Kidney (tissue), 14 donors: ENCODE data around the gene CDYL2. TPM values are rescaled to one million over a fixed set of nuclear protein-coding genes. Genes with fewer than 3 reads are reported as not detected.
A peak's percentile ranks its signal among the peaks of the same experiment; 100 is the strongest.

Source experiments
- DNase-seq, 5 donors: peaks; one replicate each; pipeline ENCODE4 v3.0.0-alpha.2; 2013 to 2020
- FAIRE-seq: peaks from 2 replicates; lab custom pipeline; 2012; peaks lifted over from hg19 to GRCh38; lab: Jason Lieb, UNC
- H3K27ac ChIP-seq, 2 donors: one replicate each; pipeline ENCODE4 v1.7.0; 2013; ENCODE audit warnings: low read depth in 2 of 2, low read length in 2 of 2, inconsistent platforms in 1 of 2
- H3K27me3 ChIP-seq: one replicate; pipeline ENCODE4 v1.7.1; 2013; ENCODE audit warnings: low read length, inconsistent platforms; ENCODE audit not compliant: control insufficient read depth, insufficient read depth
- H3K36me3 ChIP-seq, 3 donors: one replicate each; pipeline versions ENCODE4 v1.7.0 to v1.7.1; 2013; ENCODE audit warnings: low read length in 3 of 3, control low read depth in 1 of 3, inconsistent platforms in 1 of 3; ENCODE audit not compliant: insufficient read depth in 3 of 3, control insufficient read depth in 2 of 3
- H3K4me1 ChIP-seq, 3 donors: one replicate each; pipeline versions ENCODE4 v1.7.0 to v1.7.1; 2013; ENCODE audit warnings: low read length in 3 of 3, inconsistent platforms in 1 of 3, low read depth in 1 of 3; ENCODE audit not compliant: control insufficient read depth in 2 of 3, insufficient read depth in 2 of 3
- H3K4me3 ChIP-seq, 3 donors: one replicate each; pipeline versions ENCODE4 v1.7.0 to v1.8.1; 2013; ENCODE audit warnings: low read length in 3 of 3, control low read depth in 1 of 3, inconsistent platforms in 1 of 3
- H3K9ac ChIP-seq, 3 donors: one replicate each; pipeline versions ENCODE4 v1.7.0 to v1.7.1; 2013; ENCODE audit warnings: low read length in 3 of 3, control low read depth in 1 of 3, inconsistent platforms in 1 of 3
- H3K9me3 ChIP-seq, 3 donors: one replicate each; pipeline versions ENCODE4 v1.7.0 to v1.7.1; 2013; ENCODE audit warnings: low read length in 3 of 3, control low read depth in 1 of 3, inconsistent platforms in 1 of 3; ENCODE audit not compliant: control insufficient read depth in 2 of 3, insufficient read depth in 1 of 3
- intact Hi-C: fragments of 100-400 bp; cut with DNase I; formaldehyde crosslinking; loops from one replicate; pipeline ENCODE4 v1.11.1; 2022
- polyA plus RNA-seq: library from polyadenylated mRNA; stranded (reverse); fragments of 350-450 nt; fragmentation: Illumina TruSeq; extraction: RNeasy Lipid Tissue Mini Kit (QIAGEN cat#74804); gene quantifications from one replicate; pipeline ENCODE4 v1.2.3, GENCODE V29; 2014; ENCODE audit warnings: low read depth, low replicate concordance; ENCODE audit not compliant: insufficient read depth
- total RNA-seq: library from RNA; stranded (reverse); fragmentation: NEBNext Ultra II Directional; extraction: Animal tissue kit (Norgen Biotek cat#: 25700); gene quantifications from one replicate; pipeline ENCODE4 v1.2.1, GENCODE V29; 2021
- TF ChIP-seq, protein P1 (sequence below): IDR thresholded peaks from 3 replicates; pipeline ENCODE4 v1.5.1; 2012; ENCODE audit warnings: mild to moderate bottlenecking, moderate library complexity, borderline replicate concordance; ENCODE audit not compliant: insufficient read depth; ENCODE audit errors: extremely low read depth
- donor health status: control.
- donor health status: control.
- donor health status: control.
- donor health status: control.
- donor health status: control.
- donor health status: DM: yes; HTN: yes; CAD: no.
- donor health status: Normal renal cell carcinoma (clear cell type).

The CDYL2 gene
- total and polyA plus RNA-seq, 2 donors from 2014 or later = 2.6 to 27.3 TPM

DNA sequence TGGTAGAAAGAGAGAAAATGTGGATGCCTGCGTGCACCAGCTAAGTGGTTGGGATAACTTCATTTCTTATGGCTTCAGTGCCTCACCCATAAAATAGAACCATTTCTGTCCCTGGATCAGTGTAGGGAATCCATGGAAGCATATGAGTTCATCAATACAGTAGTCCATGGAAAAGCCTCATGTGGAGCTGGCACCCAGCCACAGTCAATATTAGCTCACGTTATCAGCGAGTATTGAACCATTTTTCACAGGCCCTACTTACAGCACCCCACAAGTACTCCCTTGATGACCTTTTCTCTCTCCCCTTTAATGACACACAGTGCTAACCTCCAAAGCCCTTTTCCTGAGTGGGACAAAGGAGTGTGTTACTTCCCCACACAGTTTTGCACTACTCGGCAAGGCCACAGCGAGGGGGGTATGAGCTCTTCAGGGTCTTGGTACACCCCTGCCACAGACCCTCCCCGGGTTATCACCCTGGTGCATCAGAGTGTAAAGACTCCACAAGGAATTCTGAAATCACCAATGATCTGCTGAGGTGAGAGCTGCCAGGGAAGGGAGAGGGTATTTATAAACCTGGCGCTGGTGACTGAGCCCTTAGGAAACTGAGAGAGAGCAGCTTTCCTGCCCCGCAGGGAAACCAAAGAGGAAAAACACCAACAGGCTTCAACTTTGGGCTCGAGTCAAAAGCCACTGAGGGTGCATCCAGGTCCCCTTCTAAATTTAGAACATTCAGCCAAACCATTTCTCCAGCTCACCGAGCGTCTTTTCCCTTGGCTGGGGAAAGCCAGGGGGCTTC is 226.7 kb downstream of the CDYL2 start:
- no peaks in the 10 kb centered on the region for H3K4me1 ChIP-seq
- no peaks in the 10 kb centered on the region for H3K27me3 ChIP-seq
- H3K9me3 ChIP-seq = peaks cover 0 to 3% (median 0%) of the 10 kb centered on the region in 3 donors
- FAIRE-seq (no peak), DNase-seq (no peak)
- no peak overlapping the region for H3K9ac ChIP-seq
- TF ChIP-seq, protein P1, sequence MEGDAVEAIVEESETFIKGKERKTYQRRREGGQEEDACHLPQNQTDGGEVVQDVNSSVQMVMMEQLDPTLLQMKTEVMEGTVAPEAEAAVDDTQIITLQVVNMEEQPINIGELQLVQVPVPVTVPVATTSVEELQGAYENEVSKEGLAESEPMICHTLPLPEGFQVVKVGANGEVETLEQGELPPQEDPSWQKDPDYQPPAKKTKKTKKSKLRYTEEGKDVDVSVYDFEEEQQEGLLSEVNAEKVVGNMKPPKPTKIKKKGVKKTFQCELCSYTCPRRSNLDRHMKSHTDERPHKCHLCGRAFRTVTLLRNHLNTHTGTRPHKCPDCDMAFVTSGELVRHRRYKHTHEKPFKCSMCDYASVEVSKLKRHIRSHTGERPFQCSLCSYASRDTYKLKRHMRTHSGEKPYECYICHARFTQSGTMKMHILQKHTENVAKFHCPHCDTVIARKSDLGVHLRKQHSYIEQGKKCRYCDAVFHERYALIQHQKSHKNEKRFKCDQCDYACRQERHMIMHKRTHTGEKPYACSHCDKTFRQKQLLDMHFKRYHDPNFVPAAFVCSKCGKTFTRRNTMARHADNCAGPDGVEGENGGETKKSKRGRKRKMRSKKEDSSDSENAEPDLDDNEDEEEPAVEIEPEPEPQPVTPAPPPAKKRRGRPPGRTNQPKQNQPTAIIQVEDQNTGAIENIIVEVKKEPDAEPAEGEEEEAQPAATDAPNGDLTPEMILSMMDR = no peak
- H3K4me3 ChIP-seq = no peak overlapping the region
- no peaks in the 10 kb centered on the region for H3K36me3 ChIP-seq
- H3K27ac ChIP-seq = no peak overlapping the region
- intact Hi-C loops = no loop called here

GRCh38 chr16:80576343-80576912 is 228.0 kb downstream of the CDYL2 start:
- H3K4me1 ChIP-seq = no peaks in the 10 kb centered on the region
- no peak for FAIRE-seq
- H3K27ac ChIP-seq = no peak overlapping the region
- H3K9ac ChIP-seq = no peak overlapping the region
- DNase-seq = no peak
- peaks cover 0 to 3% (median 0%) of the 10 kb centered on the region in 3 donors for H3K9me3 ChIP-seq
- no peaks in the 10 kb centered on the region for H3K36me3 ChIP-seq
- no peaks in the 10 kb centered on the region for H3K27me3 ChIP-seq
- intact Hi-C loops = no loop called here
- TF ChIP-seq, protein P1 = no peak
- H3K4me3 ChIP-seq = no peak overlapping the region

- intact Hi-C loops = no loop called here
These were observed 230.7 kb downstream of the CDYL2 start for GRCh38 chr16:80573700-80574120.

More at GRCh38 chr16:80573700-80574120, 230.7 kb downstream of the CDYL2 start:
- no peak for FAIRE-seq
- Histone ChIP-seq H3K9ac (no peak overlapping the region), H3K36me3 (no peaks in the 10 kb centered on the region), H3K9me3 (peaks cover 0 to 3% (median 0%) of the 10 kb centered on the region in 3 donors), H3K4me1 (no peaks in the 10 kb centered on the region), H3K4me3 (no peak overlapping the region), H3K27ac (no peak overlapping the region), H3K27me3 (no peaks in the 10 kb centered on the region)
- DNase-seq = peak in 2 of 5 donors; percentile 4 to 11
- TF ChIP-seq, protein P1 = no peak
